GM19463 (cell line): ENCODE measurements around the gene TXNL4A.

Experiments used
- ATAC-seq: cut with Tn5 transposase; IDR thresholded peaks from one replicate; pipeline ENCODE4 v1.9.1; 2021; ENCODE audit warnings: mild to moderate bottlenecking, moderate library complexity; ENCODE audit not compliant: unreplicated experiment

Gene TXNL4A

DNA sequence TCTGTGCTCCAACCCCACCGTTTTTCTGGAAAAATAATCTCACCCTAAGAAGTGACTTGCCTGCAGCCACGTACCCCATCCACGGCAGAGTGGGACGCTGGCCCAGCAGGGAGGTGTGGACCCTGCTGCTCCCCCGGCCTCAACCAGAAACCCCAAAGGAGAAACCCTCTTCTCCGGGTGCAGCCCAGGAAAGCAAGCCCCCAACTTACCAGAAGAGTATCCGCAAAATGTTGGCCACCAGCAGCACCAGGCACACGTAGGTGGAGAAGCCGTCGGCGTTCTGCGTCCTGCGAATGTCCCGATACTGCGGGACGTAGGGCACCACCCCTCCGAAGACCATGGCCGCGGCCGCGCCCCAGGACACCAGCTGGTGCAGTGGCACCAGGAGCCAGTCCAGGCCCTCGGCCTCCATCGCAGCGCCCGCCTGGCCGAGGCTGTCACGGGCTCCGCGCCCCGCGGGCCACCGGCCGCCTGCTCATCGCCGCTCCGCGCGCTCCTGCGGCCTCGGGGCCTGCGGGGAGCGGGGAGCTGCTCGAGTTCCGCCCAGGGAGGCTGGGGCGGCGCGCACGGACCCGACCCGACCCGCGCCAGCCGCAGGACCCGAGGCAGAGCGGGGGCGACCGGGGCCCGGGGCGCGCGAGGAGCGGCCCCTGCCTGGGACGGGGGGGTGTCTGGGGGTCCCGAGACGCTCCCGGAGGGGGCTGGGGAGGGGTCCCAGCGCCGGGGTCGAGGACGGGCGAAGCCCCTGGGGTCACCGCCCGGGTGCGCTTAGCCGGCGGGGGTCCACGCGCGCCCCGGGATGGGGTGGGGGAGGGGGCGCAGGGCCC is 37.6 kb downstream of the TXNL4A start:
- ATAC-seq = peak; percentile 21

- ATAC-seq = no peak
These were observed 38.5 kb downstream of the TXNL4A start for GRCh38 chr18:79949697-79950487.

DNA sequence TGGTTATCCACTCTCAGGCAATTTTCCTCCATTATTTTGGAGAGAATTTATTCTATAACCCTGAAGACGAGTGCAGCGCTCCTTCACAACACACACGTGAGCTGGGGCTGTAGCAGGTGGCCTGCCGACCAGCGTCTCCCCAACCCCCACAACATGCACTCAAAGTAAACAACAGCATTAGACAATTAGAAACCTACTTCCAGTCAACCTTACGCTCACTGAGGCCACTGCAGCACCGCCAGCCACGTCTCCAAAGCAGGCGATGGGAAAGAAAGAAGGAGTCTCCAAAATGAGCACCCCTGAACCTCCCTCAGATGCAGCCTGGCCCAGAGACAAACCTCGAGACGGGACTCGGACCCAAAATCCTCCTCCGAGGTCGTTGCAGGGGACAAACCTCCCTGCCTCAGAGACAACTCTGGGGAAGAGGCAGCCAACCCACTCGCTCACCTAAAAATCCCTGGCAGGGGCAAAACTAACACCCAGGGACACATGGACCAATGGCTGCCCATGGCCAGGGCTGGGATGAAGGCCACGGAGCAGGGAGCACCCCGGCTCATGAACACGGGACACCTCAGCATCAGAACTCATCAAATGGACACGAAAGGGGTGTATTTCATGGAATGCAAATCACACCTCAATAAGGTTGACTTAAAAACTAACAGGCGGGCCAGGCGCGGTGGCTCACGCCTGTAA is 39.5 kb downstream of the TXNL4A start:
- no peak for ATAC-seq

GRCh38 chr18:79947881-79948610 is 40.3 kb downstream of the TXNL4A start:
- no peak for ATAC-seq

DNA sequence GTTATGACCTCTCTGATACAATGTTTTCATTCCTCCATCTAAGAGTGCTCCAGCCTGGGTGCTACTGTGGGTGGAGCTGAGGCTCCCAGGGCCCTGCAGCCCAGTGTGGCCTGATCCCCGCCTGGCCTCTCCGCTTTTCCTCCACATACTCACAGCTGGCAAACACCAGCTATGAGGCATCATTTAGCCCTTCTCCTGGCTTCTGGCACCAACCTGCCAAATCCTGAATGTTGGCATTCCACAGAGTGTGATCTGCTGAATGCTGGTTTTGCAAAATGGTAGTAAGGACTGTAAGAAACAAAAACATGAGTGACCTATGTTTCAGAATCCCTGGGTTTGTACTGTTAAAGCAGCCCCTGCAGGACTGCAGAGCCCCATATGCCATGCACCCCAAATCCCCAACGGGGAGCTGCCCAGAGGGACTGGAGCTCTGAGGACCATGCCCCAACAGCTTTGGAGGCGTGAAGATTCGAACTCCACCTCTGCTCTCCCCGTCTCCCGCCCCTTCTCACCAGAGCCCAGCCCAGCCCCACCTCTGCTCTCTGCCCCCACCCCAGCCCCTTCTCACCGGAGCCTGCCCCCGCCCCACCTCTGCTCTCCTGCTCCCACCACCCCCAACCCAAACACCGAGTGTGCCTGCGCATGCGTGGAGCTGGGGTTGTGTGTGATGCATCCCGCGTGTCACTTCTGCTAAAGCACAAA is 41.2 kb downstream of the TXNL4A start:
- ATAC-seq = no peak

GRCh38 chr18:79945118-79946042 is 43.0 kb downstream of the TXNL4A start:
- ATAC-seq = no peak

DNA sequence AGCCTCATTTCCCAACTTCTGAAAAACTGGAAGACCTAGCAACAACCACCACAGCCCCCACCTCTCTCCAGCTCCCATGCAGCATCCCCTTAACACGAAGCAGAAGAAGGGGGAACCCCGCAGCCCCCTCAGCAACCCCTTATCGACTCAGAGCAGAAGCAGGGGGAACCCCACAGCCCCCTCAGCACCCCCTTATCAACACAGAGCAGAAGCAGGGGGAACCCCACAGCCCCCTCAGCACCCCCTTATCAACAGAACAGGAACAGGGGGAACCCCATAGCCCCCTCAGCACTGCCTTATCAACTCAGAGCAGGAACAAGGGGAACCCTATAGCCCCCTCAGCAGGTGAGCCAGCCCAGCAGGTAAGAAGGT is 43.6 kb downstream of the TXNL4A start:
- no peak for ATAC-seq

GRCh38 chr18:79944126-79944731 is 44.1 kb downstream of the TXNL4A start:
- ATAC-seq = no peak

DNA sequence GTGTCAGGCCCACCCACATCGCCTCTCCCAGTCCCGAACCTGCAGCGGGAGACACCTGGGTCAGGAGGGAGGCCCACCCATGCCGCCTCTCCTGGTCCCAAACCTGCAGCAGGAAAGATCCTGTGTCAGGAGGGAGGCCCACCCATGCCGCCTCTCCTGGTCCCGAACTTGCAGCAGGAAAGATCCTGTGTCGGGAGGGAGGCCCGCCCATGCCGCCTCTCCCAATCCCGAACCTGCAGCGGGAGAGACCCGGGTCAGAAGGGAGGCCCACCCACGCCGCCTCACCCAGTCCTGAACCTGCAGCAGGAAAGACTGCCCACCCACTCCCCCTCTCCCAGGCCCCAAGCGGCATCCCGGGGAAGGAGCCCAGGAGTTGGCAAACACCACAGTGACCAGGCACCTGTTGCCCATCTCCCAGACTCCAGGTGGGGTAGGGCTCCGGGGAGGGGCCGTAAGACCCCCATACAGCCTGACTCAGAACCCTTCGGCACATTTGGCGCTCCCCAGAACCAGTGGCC is 44.7 kb downstream of the TXNL4A start:
- ATAC-seq = no peak

DNA sequence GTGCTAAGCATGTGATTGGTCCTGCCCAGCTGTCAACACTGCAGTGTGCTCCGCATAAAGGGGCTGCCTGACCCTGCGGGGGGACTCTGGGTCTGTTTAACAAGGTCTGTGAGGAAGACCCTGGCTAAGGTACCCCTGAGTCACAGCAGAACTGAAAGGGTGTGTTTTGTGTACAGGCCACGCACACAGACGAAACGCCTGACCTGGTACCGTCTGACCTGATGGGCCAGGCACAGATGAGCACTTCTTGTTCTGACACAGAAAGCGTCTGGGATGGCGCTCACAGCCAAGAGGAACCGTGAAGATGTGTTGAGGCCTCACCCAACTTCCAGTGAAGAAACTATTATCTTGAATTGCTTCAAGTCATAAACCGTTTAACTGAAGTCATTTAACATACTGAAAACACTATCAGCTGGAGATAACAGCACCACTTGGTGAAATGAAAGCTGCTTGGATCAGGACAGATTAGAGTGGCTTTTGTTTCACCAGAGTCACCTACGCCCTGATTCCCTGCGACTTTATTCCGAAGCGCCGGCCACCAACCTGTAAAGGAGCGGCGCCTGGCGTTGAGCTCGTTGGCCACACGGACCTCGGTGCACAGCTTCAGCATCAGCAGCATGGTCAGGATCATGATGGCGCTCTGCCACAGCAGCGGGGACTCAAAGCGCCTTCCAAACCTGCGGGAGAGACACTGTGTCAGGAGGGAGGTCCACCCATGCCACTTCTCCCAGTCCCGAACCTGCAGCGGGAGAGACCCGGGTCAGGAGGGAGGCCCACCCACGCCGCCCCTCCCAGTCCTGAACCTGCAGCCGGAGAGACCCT is 45.4 kb downstream of the TXNL4A start:
- ATAC-seq = no peak

DNA sequence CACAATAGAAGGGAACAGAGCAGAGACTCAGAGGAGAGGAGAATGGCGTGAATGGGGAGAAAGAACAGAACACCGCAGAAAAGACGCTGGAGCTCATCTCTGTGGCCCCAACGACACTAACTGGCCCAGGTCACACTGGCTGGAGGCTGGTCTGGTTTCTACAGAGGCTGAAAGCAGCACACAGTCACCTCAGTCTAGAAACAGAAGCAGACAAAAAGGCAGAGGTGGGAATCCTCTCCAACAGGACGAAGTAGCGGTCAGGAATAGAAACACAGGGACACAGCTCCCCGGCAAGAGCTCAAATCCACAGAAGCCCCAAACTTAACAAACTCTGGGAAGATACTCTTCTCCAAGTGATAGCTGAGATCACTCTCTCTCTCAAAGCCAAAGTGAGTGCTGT is 46.2 kb downstream of the TXNL4A start:
- ATAC-seq = no peak

DNA sequence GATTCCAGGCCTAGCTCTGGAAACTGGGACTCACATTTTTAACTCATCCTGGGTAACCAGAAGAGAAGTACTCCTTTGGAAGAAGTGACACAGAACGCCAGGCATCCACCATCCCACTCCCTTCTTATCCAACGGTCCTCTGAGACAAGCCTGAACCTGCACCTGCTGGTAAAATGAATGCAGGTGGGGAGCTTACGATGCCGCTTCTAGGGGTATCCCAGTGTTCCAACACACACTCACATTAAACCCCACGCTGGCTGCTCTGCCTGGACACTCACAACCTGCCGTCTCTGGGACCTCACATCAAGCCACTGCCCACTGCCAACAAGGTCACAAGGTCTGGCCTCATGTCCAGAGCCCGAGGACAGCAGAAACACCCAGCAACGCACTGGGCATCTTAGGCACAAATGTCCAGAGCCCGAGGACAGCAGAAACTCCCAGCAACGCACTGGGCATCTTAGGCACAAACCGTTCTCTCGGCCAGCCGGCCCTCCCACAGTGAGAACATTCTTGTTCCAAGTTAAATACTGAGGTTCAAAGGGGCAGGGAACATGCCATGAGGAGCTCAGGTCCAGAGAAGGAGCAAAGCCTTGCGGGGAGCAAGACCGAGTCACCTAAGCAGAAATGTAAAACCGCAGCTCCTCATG is 46.8 kb downstream of the TXNL4A start:
- ATAC-seq = no peak

GRCh38 chr18:79940814-79941472 is 47.4 kb downstream of the TXNL4A start:
- no peak for ATAC-seq

GRCh38 chr18:79940126-79940813 is 48.1 kb downstream of the TXNL4A start:
- no peak for ATAC-seq

DNA sequence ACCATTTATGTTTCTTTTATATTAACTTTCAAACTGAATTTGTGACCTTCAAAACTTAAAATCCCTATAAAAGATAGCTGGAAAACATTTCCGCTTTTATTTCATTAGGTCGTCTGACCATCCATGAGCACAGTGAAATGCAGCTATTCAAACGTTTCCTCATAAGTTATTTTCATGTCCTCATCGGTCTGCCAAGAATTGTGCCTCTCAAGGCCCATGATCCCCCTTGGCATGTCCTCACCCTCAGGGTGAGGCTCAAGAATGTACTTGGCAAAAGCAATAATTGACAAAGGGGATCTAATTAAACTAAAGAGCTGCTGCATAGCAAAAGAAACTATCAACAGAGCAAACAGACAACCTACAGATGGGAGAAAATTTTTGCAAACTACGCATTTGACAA is 49.3 kb downstream of the TXNL4A start:
- ATAC-seq = no peak

DNA sequence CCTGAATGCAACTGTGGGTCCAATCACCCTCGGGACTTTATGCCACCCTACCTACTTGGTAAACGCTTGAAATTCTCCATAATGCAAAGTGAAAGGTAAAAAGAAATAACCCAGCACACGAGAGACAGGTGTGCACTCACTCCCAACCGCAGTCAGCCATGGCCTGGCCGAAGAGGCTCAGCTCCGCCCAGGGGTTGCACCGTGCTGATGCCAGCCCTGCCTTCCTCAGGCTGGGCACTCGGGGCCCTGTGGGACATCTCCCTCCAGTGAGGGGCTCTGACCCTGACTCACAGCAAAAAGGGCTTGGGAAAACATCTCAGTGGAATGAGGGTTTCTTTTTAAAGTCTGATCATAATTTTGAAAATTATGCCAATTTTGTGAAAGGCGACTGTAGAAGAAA is 50.2 kb downstream of the TXNL4A start:
- ATAC-seq = no peak
